Activated T-helper 1 cell treated with anti-CD3 and anti-CD28 coated beads, Interleukin-2, amount 50 U/mL, for 16 hours (primary cell): ENCODE data around the gene CALHM5.
"Not testable (repeated sequence)": the region's sequence is repeated elsewhere in the genome, so short reads cannot be mapped to it uniquely, and the experiment has no call there.

Experiments
- DNase-seq, 2 donors: peaks; one replicate each; pipeline ENCODE4 v3.0.0-alpha.2; 2020; ENCODE audit warnings: low read depth in 1 of 2, low spot score in 1 of 2

The CALHM5 gene, protein sequence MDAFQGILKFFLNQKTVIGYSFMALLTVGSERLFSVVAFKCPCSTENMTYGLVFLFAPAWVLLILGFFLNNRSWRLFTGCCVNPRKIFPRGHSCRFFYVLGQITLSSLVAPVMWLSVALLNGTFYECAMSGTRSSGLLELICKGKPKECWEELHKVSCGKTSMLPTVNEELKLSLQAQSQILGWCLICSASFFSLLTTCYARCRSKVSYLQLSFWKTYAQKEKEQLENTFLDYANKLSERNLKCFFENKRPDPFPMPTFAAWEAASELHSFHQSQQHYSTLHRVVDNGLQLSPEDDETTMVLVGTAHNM

DNA sequence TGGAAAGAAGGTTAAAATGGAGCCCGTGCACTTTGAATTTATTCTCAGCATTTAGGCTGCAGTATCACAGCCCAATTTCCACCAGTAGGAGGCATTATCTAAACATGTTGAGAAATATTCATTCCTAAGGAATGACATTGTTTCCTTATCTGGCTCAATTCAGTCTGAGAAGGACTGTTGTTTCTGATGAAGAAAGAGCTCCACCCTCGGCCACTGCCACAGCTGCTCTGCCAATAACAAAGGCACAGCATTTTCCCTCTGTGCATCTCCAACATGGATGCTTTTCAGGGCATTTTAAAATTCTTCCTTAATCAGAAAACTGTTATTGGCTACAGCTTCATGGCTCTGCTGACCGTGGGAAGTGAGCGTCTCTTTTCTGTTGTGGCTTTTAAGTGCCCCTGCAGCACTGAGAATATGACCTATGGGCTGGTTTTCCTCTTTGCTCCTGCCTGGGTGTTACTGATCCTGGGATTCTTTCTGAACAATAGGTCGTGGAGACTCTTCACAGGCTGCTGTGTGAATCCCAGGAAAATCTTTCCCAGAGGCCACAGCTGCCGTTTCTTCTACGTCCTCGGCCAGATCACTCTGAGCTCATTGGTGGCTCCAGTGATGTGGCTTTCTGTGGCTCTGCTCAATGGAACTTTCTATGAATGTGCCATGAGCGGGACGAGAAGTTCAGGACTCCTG lies at the start of gene CALHM5:
CALHM5 (plus strand) TSS at position 216 of the 687 bp plus-strand sequence; CDS start at position 274, 58 bp downstream.
- DNase-seq = no peak

DNA sequence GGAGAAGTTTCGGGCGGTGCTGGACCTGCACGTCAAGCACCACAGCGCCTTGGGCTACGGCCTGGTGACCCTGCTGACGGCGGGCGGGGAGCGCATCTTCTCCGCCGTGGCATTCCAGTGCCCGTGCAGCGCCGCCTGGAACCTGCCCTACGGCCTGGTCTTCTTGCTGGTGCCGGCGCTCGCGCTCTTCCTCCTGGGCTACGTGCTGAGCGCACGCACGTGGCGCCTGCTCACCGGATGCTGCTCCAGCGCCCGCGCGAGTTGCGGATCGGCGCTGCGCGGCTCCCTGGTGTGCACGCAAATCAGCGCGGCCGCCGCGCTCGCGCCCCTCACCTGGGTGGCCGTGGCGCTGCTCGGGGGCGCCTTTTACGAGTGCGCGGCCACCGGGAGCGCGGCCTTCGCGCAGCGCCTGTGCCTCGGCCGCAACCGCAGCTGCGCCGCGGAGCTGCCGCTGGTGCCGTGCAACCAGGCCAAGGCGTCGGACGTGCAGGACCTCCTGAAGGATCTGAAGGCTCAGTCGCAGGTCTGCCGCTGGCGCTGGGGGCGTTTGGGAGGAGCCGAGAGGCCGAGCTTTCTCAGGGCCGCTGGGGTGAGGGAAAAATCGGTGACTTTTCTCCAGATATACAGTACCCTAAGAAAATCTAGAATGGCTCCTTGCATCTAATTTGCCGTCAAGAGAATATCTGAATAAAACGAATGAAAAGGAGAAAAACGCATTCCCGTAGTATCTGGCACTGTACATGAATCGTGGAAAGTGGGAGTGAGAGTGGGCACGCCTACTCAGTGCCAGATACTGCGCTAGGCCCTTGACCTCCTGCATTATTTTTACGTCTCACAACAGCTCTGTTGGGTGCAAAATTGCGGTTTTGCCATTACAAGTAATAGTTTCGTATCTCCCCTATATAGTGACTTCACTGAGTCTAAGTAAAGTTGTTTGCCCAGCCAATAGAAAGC lies 49.2 kb upstream of the CALHM5 start:
- DNase-seq = peak in 1 of 2 donors; percentile 34

DNA sequence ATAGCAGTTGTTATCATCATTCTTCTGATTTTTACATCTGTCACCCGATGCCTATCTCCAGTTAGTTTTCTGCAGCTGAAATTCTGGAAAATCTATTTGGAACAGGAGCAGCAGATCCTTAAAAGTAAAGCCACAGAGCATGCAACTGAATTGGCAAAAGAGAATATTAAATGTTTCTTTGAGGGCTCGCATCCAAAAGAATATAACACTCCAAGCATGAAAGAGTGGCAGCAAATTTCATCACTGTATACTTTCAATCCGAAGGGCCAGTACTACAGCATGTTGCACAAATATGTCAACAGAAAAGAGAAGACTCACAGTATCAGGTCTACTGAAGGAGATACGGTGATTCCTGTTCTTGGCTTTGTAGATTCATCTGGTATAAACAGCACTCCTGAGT lies 48.1 kb upstream of the CALHM5 start:
- no peak for DNase-seq

DNA sequence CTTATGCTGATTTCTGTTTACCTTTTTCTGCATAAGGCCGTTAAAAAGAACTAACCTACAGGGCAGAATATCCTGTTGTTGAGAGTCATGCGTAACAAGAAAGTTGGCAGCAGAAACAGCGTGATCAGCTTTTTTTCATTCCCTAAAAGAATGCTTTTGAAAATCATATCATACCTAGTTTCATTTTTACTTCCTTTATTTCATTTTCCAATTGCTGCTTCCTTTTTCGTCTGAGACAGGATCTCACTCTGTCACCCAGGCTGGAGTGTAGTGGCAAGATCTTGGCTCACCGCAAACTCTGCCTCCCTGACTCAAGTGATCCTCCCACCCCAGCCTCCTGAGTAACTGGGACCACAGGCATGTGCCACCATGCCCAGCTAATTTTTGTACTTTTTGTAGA lies 46.2 kb upstream of the CALHM5 start:
- DNase-seq = no peak

DNA sequence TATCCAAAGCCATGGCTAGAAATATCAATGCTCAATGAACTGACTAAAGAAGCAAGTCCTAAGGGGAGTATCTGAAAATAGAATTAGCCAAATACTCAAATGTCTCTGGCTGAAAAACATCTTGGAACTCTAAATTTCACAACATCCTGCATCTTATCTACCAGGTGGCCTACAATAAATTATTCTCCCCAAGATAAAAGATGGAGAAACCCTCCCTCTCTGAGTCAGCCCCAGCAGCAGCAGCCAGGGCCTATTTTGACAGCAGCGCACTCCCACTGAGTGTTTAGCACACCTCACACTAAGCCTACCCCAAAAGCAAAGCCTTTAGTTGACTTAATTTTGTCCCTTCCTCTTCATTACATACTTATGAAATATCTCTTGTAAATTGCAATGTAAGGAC lies 44.3 kb upstream of the CALHM5 start:
- no peak for DNase-seq

DNA sequence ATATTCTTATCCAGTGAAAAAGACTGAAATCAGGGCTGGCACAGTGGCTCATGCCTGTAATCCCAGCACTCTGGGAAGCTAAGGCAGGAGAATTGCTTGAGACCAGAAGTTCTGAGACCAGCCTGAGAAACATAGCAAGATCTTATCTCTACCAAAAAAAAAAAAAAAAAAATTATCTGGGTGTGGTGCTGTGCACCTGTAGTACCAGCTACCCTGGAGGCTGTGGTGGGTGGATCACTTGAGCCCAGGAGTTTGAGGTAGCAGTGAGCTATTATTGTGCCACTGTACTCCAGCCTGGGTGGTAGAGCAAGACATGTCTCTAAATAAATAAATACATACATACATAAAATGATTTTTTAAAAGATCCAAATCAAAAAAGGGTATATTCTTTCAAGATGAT lies 43.9 kb upstream of the CALHM5 start:
- DNase-seq = no peak

DNA sequence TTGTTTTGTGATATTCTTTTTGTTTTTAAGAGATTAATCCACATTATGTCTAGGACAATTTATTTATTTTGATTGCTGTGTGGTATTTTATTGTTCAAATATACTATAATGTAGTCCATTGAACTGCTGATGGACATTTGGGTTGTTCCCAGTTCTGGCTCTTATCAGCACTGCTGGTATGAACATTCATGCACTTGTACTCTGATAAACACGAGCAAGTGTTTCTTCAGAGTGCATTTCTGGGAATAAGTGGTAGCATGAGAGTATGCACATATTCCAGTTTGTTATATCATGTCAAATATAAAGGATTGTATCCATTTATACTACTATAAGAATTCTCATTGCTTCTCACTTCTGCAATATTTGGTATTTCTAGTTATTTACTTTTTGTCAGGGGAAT lies 43.1 kb upstream of the CALHM5 start:
- DNase-seq = no peak

DNA sequence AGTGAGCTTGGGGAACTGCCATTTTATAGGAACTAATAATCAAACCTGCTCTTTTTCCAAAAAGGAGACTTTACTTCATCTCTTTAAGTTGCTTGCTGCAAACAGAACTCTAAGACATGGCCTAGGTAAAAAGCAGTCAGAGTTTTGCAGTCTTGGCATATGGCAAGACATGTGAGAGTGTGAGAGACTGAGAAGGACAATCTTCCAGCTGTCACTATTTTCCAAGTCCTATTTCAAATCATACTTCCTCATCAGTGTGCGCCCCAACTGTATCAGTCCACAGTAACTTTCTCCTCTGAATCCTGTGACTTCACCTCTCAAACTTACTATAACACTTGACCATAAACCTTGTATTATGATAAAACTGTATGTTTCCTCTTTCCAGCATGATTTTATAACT lies 39.9 kb upstream of the CALHM5 start:
- no peak for DNase-seq

DNA sequence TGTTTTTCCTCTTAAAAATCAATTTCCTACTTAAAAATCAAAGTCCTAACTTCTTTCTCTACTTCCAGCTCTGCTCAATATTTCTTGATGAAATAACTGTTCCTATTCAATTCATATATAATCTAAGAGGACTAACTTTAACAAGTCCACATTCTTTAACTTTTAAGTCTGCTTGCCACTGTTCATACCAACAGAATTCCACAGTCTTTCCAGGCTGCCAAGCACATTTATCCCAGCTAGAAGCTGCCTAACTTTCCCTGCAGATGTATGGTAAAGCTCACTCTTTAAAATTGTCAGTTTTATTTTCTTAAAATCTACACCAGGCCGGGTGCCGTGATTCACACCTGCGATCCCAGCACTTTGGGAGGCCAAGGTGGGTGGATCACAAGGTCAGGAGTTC lies 38.7 kb upstream of the CALHM5 start:
- no peak for DNase-seq

DNA sequence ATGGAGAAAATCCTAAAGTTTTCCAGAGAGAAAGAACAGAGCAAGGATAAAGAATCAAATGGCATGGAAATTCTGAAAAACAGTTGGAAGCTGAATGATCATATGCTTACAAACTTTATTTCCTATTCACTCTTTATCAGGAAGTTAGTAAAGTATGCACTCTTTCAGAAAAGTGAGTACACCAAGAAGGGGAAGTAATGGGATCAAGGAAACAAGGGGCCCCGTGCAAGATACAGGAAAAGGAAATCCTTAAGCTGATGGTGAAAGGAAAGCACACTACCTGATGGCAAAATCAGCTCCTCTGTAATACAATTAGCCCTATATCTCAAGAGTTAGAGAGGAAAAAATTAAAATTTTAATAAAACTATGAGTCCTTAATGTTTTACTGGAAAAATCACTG lies 36.3 kb upstream of the CALHM5 start:
- no peak for DNase-seq

DNA sequence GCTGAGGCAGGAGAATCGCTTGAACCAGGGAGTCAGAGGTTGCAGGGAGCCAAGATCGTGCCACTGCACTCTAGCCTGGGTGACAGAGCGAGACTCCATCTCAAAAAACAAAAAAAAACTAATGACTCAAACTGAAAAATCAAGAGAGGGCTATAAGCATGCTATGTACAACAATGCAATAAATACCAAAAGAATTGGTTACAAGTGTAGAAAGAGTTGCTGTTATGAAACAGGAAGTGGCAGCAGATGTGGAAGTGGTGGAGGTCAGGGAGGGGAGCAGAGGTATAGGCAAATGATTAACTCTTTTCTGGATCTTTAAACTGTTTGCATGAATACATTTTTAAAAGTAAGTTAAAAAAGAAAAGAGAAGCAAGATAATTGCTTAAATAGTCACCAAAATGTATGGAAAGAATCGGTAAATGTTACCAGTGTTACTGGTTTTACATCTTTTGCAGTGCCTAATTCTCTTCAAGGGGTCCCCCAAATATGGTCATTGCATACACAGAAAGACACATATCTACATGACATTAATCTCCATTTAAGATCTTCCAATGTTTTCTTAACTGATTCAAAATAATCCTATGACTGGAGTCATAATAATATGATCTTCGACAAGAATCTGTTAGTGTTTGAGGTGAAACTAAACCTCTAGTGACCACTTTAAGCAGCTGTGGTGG lies 35.3 kb upstream of the CALHM5 start:
- no peak for DNase-seq

DNA sequence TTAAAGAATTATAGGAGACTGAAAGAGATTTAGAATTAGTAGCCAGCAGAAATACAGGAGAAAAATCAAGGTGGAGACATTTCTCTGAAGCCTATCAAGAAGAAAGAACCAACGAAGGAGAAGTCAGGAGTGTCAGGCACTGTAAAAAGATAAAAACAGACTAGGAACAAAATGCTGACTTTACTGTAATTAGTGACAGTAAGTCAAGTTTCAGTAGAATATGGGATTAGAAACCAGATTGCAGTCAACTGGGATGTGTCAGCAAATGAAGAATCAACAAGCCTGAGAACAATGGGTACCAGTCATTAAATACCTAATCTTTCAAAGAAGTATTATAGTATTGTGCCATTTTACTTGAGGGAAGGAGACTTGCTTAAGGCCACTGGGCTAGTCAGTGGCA lies 28.7 kb upstream of the CALHM5 start:
- no peak for DNase-seq

DNA sequence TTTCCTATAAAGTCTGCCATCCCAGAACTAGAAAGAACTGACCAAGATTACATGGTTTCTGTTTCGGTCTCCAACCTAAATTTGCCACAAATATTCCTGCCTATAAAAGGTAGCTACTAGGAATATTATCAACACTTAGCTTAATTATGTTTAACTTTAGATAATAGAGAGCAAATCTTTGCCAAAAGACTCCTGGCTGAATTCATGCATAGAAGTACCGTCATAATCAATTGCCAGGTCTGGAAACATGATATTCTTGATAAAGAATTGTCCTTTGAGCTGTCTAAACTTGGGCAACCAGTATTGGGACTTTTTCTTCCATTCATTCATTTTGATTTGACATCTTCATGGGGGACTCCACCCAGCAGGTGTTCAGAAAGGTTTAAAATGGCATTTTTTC lies 27.8 kb upstream of the CALHM5 start:
- no peak for DNase-seq

DNA sequence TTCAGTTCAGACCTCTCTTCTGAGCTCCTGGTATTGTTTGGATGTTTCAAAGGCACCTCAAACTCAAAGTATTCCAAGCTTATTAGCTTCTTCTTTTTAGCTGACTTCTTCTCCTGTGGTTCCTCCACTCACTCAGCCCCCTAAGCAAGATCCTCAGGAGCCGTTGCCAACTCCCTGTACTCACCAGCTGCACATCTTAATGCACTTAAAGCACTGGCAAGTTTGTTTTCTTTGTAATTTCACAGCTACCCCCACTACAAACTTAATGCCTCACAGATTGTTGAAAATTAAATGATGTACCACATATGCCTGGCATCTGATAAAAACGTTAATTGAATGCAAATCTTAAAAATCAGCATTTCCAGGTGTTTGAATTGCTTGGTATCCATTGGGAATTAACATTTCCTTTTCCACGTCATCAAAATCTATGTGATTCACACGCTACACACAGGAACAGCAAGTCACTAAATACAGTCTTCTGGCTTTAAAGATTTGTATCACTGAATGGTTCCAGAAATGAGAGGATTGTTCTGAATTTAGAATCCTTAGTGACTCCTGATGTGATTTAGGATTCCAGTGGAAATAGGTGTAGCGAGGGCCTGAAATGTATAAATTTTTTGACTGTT lies 25.8 kb upstream of the CALHM5 start:
- DNase-seq = no peak

DNA sequence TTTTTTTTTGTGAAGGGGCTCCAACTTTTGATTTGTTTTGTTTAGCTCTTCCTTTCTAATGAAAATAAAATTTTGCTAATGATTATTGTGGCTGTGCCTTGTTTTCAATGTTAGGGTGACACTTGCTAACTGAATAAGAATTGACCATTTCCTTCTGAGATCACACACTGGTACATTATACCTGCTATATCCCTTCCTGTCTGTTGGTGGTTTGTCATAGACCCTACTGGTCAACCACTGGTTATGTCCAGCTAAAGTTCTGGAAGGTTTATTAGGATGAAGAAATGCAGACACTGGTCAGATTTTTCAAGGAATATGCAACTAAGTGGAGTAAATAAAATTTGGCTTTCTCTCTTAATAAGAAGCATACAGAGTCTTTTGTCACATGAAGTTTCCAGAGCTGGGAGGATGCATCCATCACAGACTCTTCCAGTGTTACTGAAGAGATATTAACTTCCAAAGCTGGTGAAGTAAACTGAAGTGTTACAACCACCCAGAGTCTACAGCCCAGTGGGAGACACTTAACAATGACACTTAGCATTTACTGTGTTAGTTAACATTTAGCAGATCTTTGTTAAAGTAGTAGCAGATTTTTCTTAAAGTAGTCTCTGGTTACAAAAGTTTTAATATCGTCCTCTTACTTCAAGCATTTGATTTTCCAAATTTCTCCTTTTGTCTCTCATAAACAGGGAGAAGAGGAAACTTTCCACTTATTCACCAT lies 19.7 kb upstream of the CALHM5 start:
- no peak for DNase-seq

DNA sequence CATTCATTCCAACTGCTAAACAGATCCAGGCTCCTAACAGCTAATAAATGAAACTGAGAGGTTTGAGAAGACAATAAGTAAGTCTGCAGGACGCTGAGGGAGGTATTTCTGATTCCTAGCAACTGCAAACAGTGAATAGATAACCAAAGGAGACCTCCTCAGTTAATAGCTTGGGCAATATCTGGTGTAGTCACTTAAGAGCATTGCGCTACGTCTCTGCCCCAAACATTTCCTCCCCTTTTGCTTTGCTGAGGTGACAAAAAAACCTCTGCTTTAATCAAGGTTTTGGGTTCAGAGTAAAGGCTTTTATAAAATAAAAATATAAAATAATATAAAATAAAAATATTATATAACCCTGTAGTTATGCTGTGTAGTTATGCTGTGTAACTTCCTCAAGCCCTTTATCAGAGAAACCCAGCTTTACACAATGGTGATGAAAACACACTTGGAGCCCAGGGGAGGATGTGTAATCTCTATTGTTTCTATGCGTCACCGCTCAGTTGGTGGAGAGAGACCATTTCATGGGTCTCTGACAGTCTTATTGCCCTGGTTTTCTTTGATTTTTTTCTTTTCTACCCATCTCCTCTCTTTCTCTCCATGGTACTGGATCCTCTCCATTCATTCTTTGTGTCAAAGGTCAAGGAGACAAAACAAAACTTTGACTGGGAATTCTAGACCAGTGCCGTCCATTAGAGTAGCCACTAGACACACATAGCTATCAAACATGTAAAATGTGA lies 18.9 kb upstream of the CALHM5 start:
- no peak for DNase-seq

DNA sequence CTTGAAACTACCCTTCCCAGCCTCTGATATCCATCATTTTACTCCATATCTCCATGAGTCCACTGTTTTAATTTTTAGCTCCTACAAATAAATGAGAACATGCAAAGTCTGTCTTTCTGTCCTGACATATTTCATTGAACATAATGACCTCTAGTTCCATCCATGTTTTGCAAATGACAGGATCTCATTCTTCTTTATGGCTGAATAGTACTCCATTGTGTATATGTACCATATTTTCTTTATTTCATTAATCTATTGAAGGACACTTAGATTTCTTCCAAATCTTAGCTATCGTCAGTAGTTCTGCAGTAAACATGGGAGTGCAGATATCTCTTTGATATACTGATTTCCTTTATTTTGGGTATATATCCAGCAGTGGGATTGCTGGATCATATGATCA lies 16.3 kb upstream of the CALHM5 start:
- DNase-seq = not testable (repeated sequence)

DNA sequence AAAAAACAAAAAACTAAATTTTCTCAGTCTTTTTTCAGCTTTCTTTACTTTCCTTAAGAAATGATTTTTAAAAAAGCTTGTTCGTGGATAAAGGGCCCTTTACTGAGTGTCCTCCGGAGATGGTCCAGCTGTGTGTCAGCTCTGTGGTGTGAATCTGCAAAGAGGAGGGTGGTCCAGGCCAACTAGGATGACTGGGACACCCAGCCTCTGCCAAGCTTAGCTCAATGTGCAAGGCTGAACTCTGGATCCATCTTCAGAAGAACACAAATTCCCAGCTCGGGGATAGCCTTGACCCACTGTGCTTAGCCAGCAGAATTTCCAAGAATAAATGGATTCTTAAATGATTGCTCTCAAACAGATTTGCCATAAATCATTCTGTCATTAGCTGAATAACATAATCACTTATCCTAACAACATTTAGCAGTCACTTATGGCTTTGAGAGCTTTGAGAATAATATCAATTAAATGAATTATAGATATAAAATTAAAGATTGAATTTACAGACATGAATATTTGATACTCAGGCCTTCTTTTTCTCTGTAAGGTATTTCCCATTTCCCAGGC lies 14.2 kb upstream of the CALHM5 start:
- DNase-seq = no peak

DNA sequence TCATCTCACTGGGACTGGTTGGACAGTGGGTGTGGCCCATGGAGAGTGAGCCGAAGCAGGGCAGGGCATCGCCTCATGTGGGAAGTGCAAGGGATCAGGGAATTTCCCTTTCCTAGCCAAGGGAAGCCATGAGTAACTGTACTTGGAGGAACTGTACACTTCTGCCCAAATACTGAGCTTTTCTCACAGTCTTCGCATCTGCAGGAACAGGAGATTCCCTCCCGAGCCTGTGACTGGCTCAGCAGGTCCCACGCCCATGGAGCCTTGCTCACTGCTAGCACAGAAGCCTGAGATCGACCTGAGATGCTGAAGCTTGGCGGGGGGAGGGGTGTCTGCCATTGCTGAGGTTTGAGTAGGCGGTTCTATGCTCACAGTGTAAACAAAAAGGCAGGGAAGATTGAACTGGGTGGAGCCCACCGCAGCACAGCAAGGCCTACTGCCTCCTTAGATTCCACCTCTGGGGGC lies 10.4 kb upstream of the CALHM5 start:
- DNase-seq = no peak
